GM12801 (cell line): Measurements from ENCODE around the gene NLGN1.

Experiments
- CTCF ChIP-seq: IDR thresholded peaks from one replicate; pipeline ENCODE4 v1.5.1; 2011; ENCODE audit warnings: control low read depth; ENCODE audit not compliant: insufficient read length; ENCODE audit errors: extremely low read depth

Gene NLGN1

GRCh38 chr3:174158674-174159073 lies 761.1 kb downstream of the NLGN1 start:
- no peak for TF ChIP-seq CTCF

DNA sequence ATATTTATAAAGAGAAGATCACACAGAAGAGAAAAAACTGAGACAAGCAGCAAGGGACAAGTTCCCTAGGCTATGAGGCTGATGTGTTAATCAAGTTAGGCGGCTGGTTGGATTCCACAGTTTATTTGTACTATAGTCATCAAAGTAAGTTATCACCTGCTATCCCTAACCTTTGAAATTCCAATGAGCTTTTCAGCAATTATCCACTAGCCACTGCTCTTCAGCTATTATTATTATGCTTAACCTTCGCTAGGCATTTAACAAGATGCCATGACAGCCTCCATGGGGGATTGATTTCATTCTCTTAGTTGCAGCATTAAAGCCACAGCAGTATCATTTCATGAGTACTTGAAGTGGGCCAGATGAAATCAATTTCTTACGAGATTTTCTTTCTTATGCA lies 762.1 kb downstream of the NLGN1 start:
- TF ChIP-seq CTCF = no peak

DNA sequence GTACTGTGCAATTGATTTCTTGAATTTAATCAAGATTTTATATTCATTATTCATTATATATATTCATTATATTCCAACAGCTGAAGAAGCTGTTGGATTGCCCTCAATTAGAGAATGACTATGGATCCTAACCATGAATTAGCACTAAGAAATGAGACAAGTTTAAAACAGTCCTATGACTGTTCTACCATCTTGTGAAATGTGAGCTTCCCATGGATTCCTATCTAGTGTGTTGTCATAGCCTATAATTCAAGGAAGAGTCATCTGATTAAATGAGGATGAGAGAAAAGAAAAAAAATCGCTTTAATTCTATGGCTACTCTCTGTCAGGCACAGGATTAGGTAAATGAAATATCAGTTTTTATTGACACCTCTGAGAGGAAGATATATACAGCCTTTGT lies 765.0 kb downstream of the NLGN1 start:
- TF ChIP-seq CTCF = no peak

- no peak for TF ChIP-seq CTCF
Measured at GRCh38 chr3:174168026-174168425, 770.5 kb downstream of the NLGN1 start.

GRCh38 chr3:174168538-174169254 lies 771.2 kb downstream of the NLGN1 start:
- TF ChIP-seq CTCF = no peak

GRCh38 chr3:174169736-174170135 lies 772.2 kb downstream of the NLGN1 start:
- TF ChIP-seq CTCF = no peak

- no peak for TF ChIP-seq CTCF
Measured at GRCh38 chr3:174170248-174170647, 772.7 kb downstream of the NLGN1 start.
